GM06990 (cell line): ENCODE data around the gene KREMEN1.

Experiments used
- DNase-seq: peaks from one replicate; pipeline ENCODE4 v3.0.0-alpha.2; 2011; ENCODE audit not compliant: insufficient read length; ENCODE audit errors: extremely low read depth
- H3K27me3 ChIP-seq: replicated peaks from 2 replicates; pipeline ENCODE4 v1.6.0; 2011; ENCODE audit warnings: low read length; ENCODE audit not compliant: control insufficient read depth, insufficient read depth
- H3K36me3 ChIP-seq: 2 replicates; pipeline ENCODE4 v1.5.1; 2011; ENCODE audit warnings: low read length; ENCODE audit not compliant: control insufficient read depth, insufficient read depth
- H3K4me3 ChIP-seq: replicated peaks from 2 replicates; pipeline ENCODE4 v1.5.1; 2011; ENCODE audit warnings: low read depth, mild to moderate bottlenecking, control low read depth, low read length
- TF ChIP-seq, protein P1 (sequence below): IDR thresholded peaks from 2 replicates; pipeline ENCODE4 v1.5.1; 2011; ENCODE audit warnings: low read length, control low read depth, mild to moderate bottlenecking, inconsistent platforms; ENCODE audit not compliant: insufficient read depth, poor library complexity, severe bottlenecking

The KREMEN1 gene

DNA sequence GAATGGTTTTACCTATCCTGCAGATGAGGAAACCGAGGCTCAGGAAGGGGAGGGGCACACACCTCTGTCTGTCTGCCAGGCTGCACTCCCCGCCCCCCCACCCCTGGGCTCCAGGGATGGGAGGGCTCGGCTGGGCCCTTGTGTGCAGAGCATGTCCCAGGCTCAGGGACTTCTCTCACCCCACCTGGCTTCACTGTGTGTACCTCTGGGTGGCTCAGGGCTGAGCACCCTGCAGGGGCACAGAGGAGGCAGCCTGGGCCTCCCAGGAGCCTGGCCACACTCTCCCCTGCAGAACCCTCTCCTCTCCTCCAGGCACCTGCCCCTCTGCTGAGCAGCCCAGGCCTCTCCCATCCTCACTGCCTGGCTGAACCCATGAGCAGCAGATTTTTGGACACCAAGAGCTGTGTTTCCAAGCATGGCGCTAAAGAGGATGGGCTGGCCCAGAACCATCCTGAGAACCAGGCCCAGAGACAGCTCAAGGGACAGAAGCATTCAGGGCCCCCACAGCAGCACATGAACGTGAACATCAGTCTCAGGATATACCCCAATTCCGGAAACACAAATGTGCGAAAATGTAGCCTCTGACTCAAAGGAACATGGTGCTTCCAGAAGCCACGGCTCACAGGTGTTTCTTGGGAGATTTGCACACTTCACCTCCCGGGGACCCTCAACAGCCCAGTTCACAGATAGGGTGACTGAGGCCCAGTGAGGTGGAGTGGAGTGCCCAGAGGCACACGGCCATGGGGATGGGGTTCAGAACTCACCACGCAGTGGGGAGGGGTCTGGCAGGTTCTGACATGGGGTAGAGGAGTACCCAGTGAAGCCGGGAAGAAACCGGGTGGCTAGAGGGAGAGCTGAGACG lies 143.4 kb downstream of the KREMEN1 start:
- DNase-seq, result no peak
- Histone ChIP-seq H3K27me3 (no peaks in the 10 kb centered on the region), H3K36me3 (peaks cover 3% of the 10 kb centered on the region), H3K4me3 (no peak overlapping the region)
- TF ChIP-seq, protein P1, sequence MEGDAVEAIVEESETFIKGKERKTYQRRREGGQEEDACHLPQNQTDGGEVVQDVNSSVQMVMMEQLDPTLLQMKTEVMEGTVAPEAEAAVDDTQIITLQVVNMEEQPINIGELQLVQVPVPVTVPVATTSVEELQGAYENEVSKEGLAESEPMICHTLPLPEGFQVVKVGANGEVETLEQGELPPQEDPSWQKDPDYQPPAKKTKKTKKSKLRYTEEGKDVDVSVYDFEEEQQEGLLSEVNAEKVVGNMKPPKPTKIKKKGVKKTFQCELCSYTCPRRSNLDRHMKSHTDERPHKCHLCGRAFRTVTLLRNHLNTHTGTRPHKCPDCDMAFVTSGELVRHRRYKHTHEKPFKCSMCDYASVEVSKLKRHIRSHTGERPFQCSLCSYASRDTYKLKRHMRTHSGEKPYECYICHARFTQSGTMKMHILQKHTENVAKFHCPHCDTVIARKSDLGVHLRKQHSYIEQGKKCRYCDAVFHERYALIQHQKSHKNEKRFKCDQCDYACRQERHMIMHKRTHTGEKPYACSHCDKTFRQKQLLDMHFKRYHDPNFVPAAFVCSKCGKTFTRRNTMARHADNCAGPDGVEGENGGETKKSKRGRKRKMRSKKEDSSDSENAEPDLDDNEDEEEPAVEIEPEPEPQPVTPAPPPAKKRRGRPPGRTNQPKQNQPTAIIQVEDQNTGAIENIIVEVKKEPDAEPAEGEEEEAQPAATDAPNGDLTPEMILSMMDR, result no peak

DNA sequence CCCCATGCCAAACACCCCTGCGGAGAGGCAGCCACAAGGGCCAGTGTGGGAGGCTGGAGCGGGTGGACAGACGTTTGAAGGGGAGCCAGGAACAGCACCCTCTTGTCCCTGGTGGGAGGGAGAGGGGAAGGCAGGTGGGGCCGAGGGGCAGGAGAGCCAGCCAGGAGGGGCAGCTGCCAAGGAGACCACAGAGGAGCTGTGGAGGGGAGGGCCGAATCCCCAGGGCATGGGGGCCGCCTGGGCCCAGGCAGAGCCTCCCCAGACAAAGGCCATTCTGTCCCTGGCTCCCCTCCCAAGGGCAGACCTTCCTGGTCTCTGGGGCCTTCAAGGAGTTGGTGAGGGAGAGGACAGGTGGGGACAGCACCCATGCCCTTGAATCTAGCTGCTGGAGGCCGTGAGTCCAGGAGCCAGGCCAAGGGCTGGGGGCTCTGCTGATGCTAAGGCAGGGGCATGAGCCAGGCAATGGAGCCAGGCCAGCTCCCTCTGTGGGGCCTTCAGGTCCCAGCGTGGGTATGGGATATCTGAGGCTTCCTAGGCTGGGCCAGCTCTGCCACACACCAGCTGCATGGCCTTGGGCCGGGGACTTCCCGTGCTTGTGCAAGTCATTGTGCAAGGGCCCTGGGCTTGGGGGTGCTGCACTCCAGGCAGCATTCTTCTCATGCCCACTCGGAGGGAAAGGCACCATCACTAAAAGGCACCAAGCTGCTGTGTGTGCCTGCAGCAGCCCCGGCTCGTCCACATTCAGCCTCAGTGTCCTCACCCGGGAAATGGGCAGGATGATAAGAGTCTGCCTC lies 144.2 kb downstream of the KREMEN1 start:
- DNase-seq, result no peak
- Histone ChIP-seq H3K36me3 (peaks cover 3% of the 10 kb centered on the region), H3K27me3 (no peaks in the 10 kb centered on the region), H3K4me3 (no peak overlapping the region)
- TF ChIP-seq, protein P1, result no peak
